Body of pancreas (tissue), 4 donors: ENCODE data around the gene PRKAB1. TPM values are rescaled to one million over a fixed set of nuclear protein-coding genes. Genes with fewer than 3 reads are reported as not detected.

Source experiments
- ATAC-seq: fragments of 150-250 bp; one replicate; pipeline ENCODE4 v1.9.1; 2016
- DNase-seq, 4 donors: peaks; one replicate each; pipeline ENCODE4 v3.0.0-alpha.2; 2019
- H3K27ac ChIP-seq, 4 donors: fragments of 200-600 bp; sonication (generic); 1 replicate in 3 of 4; 2 replicates in 1 of 4; pipeline versions ENCODE4 v1.5.1 to v1.6.1; 2016 to 2019; ENCODE audit warnings: mild to moderate bottlenecking in 1 of 4, mixed read lengths in 1 of 4, moderate library complexity in 1 of 4
- H3K27me3 ChIP-seq, 2 donors: fragments of 200-600 bp; sonication (generic); one replicate each; pipeline ENCODE4 v1.6.0; 2016; ENCODE audit warnings: mild to moderate bottlenecking in 1 of 2
- H3K36me3 ChIP-seq, 2 donors: fragments of 200-600 bp; sonication (generic); replicated peaks in 1 of 2; 2 replicates each; pipeline ENCODE4 v1.5.1; 2016; ENCODE audit warnings: low read depth in 2 of 2; ENCODE audit not compliant: insufficient read depth in 1 of 2
- H3K4me1 ChIP-seq: fragments of 200-600 bp; sonication (generic); one replicate; pipeline ENCODE4 v1.6.0; 2016
- H3K4me3 ChIP-seq, 2 donors: fragments of 200-600 bp; sonication (generic); 1 replicate in 1 of 2; 2 replicates in 1 of 2; pipeline ENCODE4 v1.5.1; 2016 to 2019
- H3K9me3 ChIP-seq, 3 donors: fragments of 200-600 bp; sonication (generic); 1 replicate in 2 of 3; 2 replicates in 1 of 3; pipeline ENCODE4 v1.5.1; 2016
- POLR2A ChIP-seq, 3 donors: fragments of 450-650 bp; IDR thresholded peaks; one replicate each; pipeline ENCODE4 v1.6.1; 2016; ENCODE audit warnings: antibody characterized with exemption in 3 of 3, mild to moderate bottlenecking in 2 of 3
- WGBS, 2 donors: methylation state at CpG; one replicate each; pipeline ENCODE4 v1.1.5; 2017; 5-methylcytosine and 5-hydroxymethylcytosine counted together
- intact Hi-C: fragments of 100-400 bp; cut with DNase I; formaldehyde crosslinking; loops from one replicate; pipeline ENCODE4 v1.15.1; 2023
- total RNA-seq, 2 donors: library from RNA; depleted of rRNA; stranded (reverse); fragments of >200 nt; gene quantifications; one replicate each; pipeline ENCODE4 v1.1.0, GENCODE V29; 2016
- TF ChIP-seq, protein P1 (sequence below), 7 experiments: fragments of 450-650 bp in 4 of 7; fragments of 200-600 bp in 3 of 7; sonication (generic) in 3 of 7; IDR thresholded peaks; one replicate each; pipeline ENCODE4 v1.5.1; 2016 to 2019; ENCODE audit warnings: antibody characterized with exemption in 7 of 7

Gene PRKAB1
- total RNA-seq, 2 donors from 2014 or later: 13.5 to 20.5 TPM

DNA sequence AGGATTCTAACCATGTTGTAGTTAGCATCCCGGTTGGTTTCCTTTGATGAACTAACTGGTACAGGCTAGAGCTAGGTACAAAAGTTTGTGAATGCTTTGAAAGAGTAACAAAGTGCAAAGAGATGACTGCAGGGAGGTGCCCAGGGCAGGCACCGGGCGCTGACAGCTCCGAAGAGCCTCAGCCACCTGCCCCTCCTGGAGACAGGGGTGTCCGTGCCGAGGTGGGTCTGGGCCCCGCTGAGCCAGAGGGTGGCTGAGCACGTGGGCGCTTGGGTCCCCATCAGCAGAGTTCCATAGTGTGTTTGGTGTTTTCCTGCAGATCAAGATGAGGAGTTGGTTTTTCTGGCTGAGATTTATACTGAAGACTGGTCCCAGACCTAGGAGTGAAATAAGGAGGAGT is 19.9 kb downstream of the PRKAB1 start:
- peaks cover 34% of the 10 kb centered on the region for H3K4me1 ChIP-seq
- ATAC-seq: no peak
- no peak for DNase-seq
- H3K27me3 ChIP-seq: no peaks in the 10 kb centered on the region
- H3K36me3 ChIP-seq: no peaks in the 10 kb centered on the region
- TF ChIP-seq POLR2A (IDR thresholded peaks at IDR 0.05): no peak
- TF ChIP-seq, protein P1, sequence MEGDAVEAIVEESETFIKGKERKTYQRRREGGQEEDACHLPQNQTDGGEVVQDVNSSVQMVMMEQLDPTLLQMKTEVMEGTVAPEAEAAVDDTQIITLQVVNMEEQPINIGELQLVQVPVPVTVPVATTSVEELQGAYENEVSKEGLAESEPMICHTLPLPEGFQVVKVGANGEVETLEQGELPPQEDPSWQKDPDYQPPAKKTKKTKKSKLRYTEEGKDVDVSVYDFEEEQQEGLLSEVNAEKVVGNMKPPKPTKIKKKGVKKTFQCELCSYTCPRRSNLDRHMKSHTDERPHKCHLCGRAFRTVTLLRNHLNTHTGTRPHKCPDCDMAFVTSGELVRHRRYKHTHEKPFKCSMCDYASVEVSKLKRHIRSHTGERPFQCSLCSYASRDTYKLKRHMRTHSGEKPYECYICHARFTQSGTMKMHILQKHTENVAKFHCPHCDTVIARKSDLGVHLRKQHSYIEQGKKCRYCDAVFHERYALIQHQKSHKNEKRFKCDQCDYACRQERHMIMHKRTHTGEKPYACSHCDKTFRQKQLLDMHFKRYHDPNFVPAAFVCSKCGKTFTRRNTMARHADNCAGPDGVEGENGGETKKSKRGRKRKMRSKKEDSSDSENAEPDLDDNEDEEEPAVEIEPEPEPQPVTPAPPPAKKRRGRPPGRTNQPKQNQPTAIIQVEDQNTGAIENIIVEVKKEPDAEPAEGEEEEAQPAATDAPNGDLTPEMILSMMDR (IDR thresholded peaks at IDR 0.05): no peak
- no peak overlapping the region for H3K4me3 ChIP-seq
- no peaks in the 10 kb centered on the region for H3K9me3 ChIP-seq
- no peak overlapping the region for H3K27ac ChIP-seq
- intact Hi-C loops: no loop called here
- 96% methylated on average over 9 of the region's 9 CpGs for WGBS, 2 donors

DNA sequence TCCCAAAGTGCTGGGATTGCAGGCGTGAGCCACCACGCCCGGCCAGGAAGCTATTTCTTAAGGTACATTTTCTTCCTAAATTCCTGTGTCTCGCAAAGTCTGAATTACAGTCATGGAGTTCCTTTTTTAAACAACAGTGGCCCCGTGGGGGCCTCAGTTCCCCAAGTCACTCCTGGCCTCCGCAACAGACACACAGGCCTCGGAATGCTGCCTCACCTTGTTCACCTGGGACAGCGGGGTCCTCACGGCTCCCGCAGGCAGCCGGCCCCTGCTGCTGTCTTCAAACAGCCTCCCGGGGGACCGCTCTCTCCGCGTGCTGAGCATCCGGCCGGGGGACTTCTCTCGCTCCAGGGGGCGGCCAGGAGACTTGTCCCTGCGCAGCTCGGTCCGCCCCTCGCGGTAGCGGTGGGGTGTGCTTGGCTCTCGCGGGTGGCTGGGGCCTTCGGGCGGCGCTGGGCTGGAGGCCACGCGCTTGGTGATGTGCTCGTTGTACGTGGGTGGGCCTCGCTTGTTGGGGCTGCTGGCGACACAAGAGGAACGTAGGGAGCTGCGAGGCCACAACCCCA is 22.1 kb downstream of the PRKAB1 start:
- intact Hi-C loops: no loop called here
- no peaks in the 10 kb centered on the region for H3K36me3 ChIP-seq
- ATAC-seq (no peak), DNase-seq (no peak)
- no peak overlapping the region for H3K27ac ChIP-seq
- peaks cover 35% of the 10 kb centered on the region for H3K4me1 ChIP-seq
- WGBS, 2 donors: 98% methylated on average over 21 to 35 of the region's 38 CpGs
- no peak overlapping the region for H3K4me3 ChIP-seq
- H3K27me3 ChIP-seq: no peaks in the 10 kb centered on the region
- no peaks in the 10 kb centered on the region for H3K9me3 ChIP-seq
- TF ChIP-seq, protein P1 (IDR thresholded peaks at IDR 0.05): no peak
- no peak for TF ChIP-seq POLR2A (IDR thresholded peaks at IDR 0.05)

GRCh38 chr12:119691202-119691810 is 23.4 kb downstream of the PRKAB1 start:
- Histone ChIP-seq H3K27me3 (no peaks in the 10 kb centered on the region), H3K27ac (no peak overlapping the region), H3K36me3 (no peaks in the 10 kb centered on the region), H3K4me1 (peaks cover 32% of the 10 kb centered on the region), H3K4me3 (no peak overlapping the region), H3K9me3 (no peaks in the 10 kb centered on the region)
- ATAC-seq: no peak
- WGBS, 2 donors: 82 to 83% methylated on average over 6 of the region's 6 CpGs
- intact Hi-C loops: no loop called here
- DNase-seq: no peak
- TF ChIP-seq POLR2A (IDR thresholded peaks at IDR 0.05): no peak
- TF ChIP-seq, protein P1 (IDR thresholded peaks at IDR 0.05): no peak

- peak overlapping the region in 3 of 4 donors; percentile 39 to 66 (median 59) for H3K27ac ChIP-seq
- no peak for DNase-seq
- intact Hi-C loops: no loop called here
- H3K27me3 ChIP-seq: no peaks in the 10 kb centered on the region
- TF ChIP-seq, protein P1 (IDR thresholded peaks at IDR 0.05): no peak
- TF ChIP-seq POLR2A (IDR thresholded peaks at IDR 0.05): no peak
- H3K36me3 ChIP-seq: no peaks in the 10 kb centered on the region
- no peaks in the 10 kb centered on the region for H3K9me3 ChIP-seq
- peaks cover 32% of the 10 kb centered on the region for H3K4me1 ChIP-seq
- 67 to 77% methylated on average over 5 of the region's 5 CpGs for WGBS, 2 donors
- H3K4me3 ChIP-seq: no peak overlapping the region
- no peak for ATAC-seq
Observed at GRCh38 chr12:119692410-119692809, 24.5 kb downstream of the PRKAB1 start.

GRCh38 chr12:119692997-119693396 is 25.1 kb downstream of the PRKAB1 start:
- intact Hi-C loops: no loop called here
- Histone ChIP-seq H3K27ac (peak overlapping the region; percentile 14 to 66 (median 49)), H3K27me3 (no peaks in the 10 kb centered on the region), H3K4me3 (no peak overlapping the region), H3K9me3 (no peaks in the 10 kb centered on the region), H3K4me1 (peaks cover 32% of the 10 kb centered on the region), H3K36me3 (no peaks in the 10 kb centered on the region)
- TF ChIP-seq, protein P1 (IDR thresholded peaks at IDR 0.05): no peak
- peak in 1 of 3 donors; percentile 10 for TF ChIP-seq POLR2A (IDR thresholded peaks at IDR 0.05)
- peak; percentile 62 to 90 (median 76) for DNase-seq
- WGBS, 2 donors: 0 to 14% methylated on average over 6 of the region's 6 CpGs
- peak; percentile 91 for ATAC-seq
